Esophagus squamous epithelium (tissue), 5 donors: ENCODE results near the gene RAB37. TPM values are rescaled to one million over a fixed set of nuclear protein-coding genes. Genes with fewer than 3 reads are reported as not detected.

Experiments used
- DNase-seq: peaks from one replicate; lab custom pipeline; 2025; lab: John Stamatoyannopoulos, UW
- H3K27ac ChIP-seq, 4 donors: fragments of 200-600 bp; sonication (generic); one replicate each; pipeline ENCODE4 v1.5.1; 2016 to 2019; ENCODE audit warnings: mild to moderate bottlenecking in 1 of 4
- H3K27me3 ChIP-seq, 4 donors: fragments of 200-600 bp; sonication (generic); 1 replicate in 3 of 4; 2 replicates in 1 of 4; pipeline versions ENCODE4 v1.5.1 to v1.6.0; 2017 to 2021; ENCODE audit warnings: antibody characterized with exemption in 1 of 4
- H3K36me3 ChIP-seq, 3 donors: fragments of 200-600 bp; sonication (generic); one replicate each; pipeline ENCODE4 v1.5.1; 2016 to 2019
- H3K4me1 ChIP-seq, 3 donors: fragments of 200-600 bp; sonication (generic); one replicate each; pipeline ENCODE4 v1.5.1; 2017 to 2019
- H3K4me3 ChIP-seq, 4 donors: fragments of 200-600 bp; sonication (generic); 1 replicate in 3 of 4; 2 replicates in 1 of 4; pipeline ENCODE4 v1.5.1; 2016 to 2019; ENCODE audit warnings: mild to moderate bottlenecking in 2 of 4, moderate library complexity in 1 of 4
- H3K9me3 ChIP-seq, 3 donors: fragments of 200-600 bp; sonication (generic); one replicate each; pipeline ENCODE4 v1.5.1; 2016 to 2019
- POLR2A ChIP-seq, 4 donors: fragments of 450-650 bp; IDR thresholded peaks; one replicate each; pipeline ENCODE4 v1.6.1; 2017; ENCODE audit warnings: antibody characterized with exemption in 4 of 4, mild to moderate bottlenecking in 4 of 4, moderate library complexity in 3 of 4
- WGBS, 2 donors: methylation state at CpG; one replicate each; pipeline ENCODE4 v1.1.5; 2018; 5-methylcytosine and 5-hydroxymethylcytosine counted together
- intact Hi-C: fragments of 100-400 bp; cut with DNase I; formaldehyde crosslinking; loops from one replicate; pipeline ENCODE4 v1.15.0; 2022
- total RNA-seq, 4 donors: library from RNA; depleted of rRNA; stranded (reverse); fragments of >200 nt; gene quantifications; one replicate each; pipeline ENCODE4 v1.1.0, GENCODE V29; 2016
- TF ChIP-seq, protein P1 (sequence below), 6 experiments: fragments of 450-650 bp in 4 of 6; fragments of 200-600 bp in 2 of 6; sonication (generic) in 2 of 6; IDR thresholded peaks; one replicate each; pipeline ENCODE4 v1.5.1; 2016 to 2019; ENCODE audit warnings: antibody characterized with exemption in 6 of 6, mild to moderate bottlenecking in 4 of 6, moderate library complexity in 4 of 6
- donor health status: DM: yes; HTN: yes; CAD: no.

The RAB37 gene
- total RNA-seq, 4 donors from 2014 or later = 0.44 to 3.2 (median 1.6) TPM; not detected in 1

DNA sequence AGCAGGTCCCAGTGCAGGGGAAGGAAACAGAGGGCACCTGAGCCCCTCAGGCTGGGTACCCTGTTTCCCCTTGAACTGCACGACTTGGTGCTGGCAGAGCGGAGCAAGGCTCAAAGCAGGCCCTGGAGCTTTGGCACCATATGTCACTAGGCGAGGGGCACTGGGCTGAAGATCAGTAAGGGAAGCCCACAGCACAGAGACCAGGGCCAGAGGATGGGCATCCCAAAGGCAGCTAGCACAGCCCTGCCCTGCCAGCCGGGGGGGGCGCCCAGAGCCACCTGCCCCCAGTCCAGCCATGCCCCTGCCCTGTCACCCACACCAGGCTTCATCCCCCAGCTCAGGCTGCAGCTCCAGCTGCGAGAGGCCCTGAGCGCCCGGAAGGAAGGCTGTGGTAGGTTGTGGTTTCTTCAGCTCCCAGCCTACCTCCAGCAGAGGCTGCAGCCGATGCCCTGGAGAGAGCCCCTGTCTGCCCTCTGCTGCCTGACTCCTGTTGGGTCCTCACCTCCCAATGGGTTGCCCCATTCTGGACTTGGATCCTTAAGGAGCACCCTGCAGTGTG, 22.3 kb downstream of the RAB37 start:
- H3K27ac ChIP-seq = peak overlapping the region; percentile 87 to 96 (median 90)
- H3K36me3 ChIP-seq = peaks cover 0 to 37% (median 0%) of the 10 kb centered on the region in 3 donors
- H3K4me3 ChIP-seq = peak overlapping the region in 3 of 4 donors; percentile 23 to 47 (median 32)
- peaks cover 61 to 100% (median 75%) of the 10 kb centered on the region in 3 donors for H3K4me1 ChIP-seq
- WGBS, 2 donors = 40% methylated on average over 1 of the region's 9 CpGs; no CpG with 5 or more reads in 1 of the 2 donors
- no peaks in the 10 kb centered on the region for H3K9me3 ChIP-seq
- intact Hi-C loops = no loop called here
- H3K27me3 ChIP-seq = no peaks in the 10 kb centered on the region
- TF ChIP-seq, protein P1, sequence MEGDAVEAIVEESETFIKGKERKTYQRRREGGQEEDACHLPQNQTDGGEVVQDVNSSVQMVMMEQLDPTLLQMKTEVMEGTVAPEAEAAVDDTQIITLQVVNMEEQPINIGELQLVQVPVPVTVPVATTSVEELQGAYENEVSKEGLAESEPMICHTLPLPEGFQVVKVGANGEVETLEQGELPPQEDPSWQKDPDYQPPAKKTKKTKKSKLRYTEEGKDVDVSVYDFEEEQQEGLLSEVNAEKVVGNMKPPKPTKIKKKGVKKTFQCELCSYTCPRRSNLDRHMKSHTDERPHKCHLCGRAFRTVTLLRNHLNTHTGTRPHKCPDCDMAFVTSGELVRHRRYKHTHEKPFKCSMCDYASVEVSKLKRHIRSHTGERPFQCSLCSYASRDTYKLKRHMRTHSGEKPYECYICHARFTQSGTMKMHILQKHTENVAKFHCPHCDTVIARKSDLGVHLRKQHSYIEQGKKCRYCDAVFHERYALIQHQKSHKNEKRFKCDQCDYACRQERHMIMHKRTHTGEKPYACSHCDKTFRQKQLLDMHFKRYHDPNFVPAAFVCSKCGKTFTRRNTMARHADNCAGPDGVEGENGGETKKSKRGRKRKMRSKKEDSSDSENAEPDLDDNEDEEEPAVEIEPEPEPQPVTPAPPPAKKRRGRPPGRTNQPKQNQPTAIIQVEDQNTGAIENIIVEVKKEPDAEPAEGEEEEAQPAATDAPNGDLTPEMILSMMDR (IDR thresholded peaks at IDR 0.05) = no peak
- TF ChIP-seq POLR2A (IDR thresholded peaks at IDR 0.05) = no peak
- no peak for DNase-seq

DNA sequence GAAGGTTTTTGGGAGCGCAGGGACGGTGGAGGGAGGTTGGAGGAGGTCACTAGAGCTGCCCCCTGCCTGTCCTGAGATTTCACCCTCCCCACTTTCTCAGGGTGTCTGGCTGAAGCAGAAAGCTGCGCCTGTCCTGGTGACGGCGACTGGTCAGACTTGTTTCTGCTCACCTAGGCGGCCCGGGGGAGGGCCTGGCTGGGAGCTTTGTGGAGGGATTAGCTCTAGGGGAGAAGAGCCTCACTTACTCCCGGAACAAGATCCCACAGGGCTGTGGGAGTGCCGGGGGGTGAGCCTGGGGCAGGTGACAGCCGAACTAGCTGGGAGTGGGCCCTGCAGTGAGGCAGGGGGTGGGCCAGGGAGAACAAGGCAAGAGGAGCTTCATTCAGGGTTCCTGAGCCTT, 22.9 kb downstream of the RAB37 start:
- peaks cover 0 to 41% (median 0%) of the 10 kb centered on the region in 3 donors for H3K36me3 ChIP-seq
- H3K4me3 ChIP-seq = peak overlapping the region in 3 of 4 donors; percentile 23 to 47 (median 32)
- intact Hi-C loops = no loop called here
- WGBS, 2 donors = 16 to 75% methylated on average over 2 to 4 of the region's 10 CpGs
- peak overlapping the region; percentile 87 to 96 (median 90) for H3K27ac ChIP-seq
- no peak for DNase-seq
- peaks cover 56 to 98% (median 70%) of the 10 kb centered on the region in 3 donors for H3K4me1 ChIP-seq
- TF ChIP-seq, protein P1 (IDR thresholded peaks at IDR 0.05) = no peak
- no peak for TF ChIP-seq POLR2A (IDR thresholded peaks at IDR 0.05)
- H3K27me3 ChIP-seq = no peaks in the 10 kb centered on the region
- no peaks in the 10 kb centered on the region for H3K9me3 ChIP-seq

DNA sequence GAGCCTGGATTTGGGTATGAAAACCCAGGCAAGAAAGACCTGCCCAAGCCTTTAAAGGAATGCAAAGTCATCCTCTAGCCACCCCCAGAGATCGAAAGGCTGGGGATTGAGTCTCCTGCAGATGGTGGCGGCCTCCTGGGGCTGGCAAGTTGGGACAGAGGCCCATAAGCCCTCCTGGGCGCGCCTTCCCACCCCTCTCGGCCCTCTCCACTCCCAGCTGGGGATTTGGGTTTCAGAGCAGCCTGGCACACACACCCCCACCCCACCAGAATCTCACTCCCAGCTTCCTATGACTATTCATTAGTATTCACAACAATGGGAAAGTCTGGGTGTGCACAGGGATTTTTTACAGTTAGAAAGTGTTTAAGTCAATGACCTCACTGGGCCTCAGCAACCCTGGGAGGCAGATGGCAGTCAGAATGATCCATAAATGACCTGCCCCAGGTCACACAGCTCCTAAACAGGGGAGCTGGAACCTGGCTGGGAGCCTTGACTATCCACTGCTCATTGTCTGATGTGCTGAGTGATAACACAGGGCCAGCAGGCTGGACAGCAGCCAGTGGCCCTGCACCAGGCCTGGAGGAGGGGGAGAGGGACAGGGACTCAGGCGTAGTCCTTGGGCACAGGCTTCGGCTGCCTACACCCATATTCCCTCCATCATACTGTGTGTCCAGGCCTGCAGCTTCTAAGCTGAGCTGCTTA, 23.5 kb downstream of the RAB37 start:
- peaks cover 0 to 41% (median 0%) of the 10 kb centered on the region in 3 donors for H3K36me3 ChIP-seq
- peaks cover 55 to 96% (median 64%) of the 10 kb centered on the region in 3 donors for H3K4me1 ChIP-seq
- 41 to 68% methylated on average over 5 to 6 of the region's 7 CpGs for WGBS, 2 donors
- no peaks in the 10 kb centered on the region for H3K9me3 ChIP-seq
- no peak for TF ChIP-seq POLR2A (IDR thresholded peaks at IDR 0.05)
- TF ChIP-seq, protein P1 (IDR thresholded peaks at IDR 0.05) = no peak
- DNase-seq = no peak
- intact Hi-C loops = no loop called here
- peak overlapping the region in 3 of 4 donors; percentile 23 to 47 (median 32) for H3K4me3 ChIP-seq
- H3K27ac ChIP-seq = peak overlapping the region; percentile 87 to 96 (median 90)
- no peaks in the 10 kb centered on the region for H3K27me3 ChIP-seq

DNA sequence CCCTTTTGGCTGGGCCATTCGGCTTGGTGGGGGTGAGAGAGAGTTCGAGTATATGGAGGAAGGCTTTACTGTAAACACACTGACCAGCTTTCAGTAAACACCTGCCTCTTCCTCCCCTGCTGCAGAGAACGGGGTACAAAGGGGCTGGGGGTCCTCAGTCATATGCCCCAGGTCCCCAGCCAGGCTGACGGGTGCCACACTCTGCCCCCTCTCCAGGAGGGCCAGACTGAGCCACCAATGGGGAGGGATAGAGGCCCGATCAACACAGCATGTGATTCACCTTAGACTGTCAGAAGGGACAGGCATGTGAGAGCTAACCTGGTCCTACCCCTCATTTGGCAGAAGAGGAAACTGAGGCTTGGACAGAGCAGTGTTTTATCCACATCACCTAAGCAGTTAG, 24.4 kb downstream of the RAB37 start:
- DNase-seq = no peak
- peak overlapping the region in 2 of 4 donors; percentile 32 to 47 for H3K4me3 ChIP-seq
- H3K27me3 ChIP-seq = no peaks in the 10 kb centered on the region
- H3K9me3 ChIP-seq = no peaks in the 10 kb centered on the region
- 55 to 66% methylated on average over 4 to 5 of the region's 5 CpGs for WGBS, 2 donors
- intact Hi-C loops = no loop called here
- peaks cover 0 to 49% (median 0%) of the 10 kb centered on the region in 3 donors for H3K36me3 ChIP-seq
- H3K4me1 ChIP-seq = peaks cover 52 to 96% (median 62%) of the 10 kb centered on the region in 3 donors
- H3K27ac ChIP-seq = peak overlapping the region; percentile 87 to 96 (median 90)
- TF ChIP-seq, protein P1 (IDR thresholded peaks at IDR 0.05) = no peak
- TF ChIP-seq POLR2A (IDR thresholded peaks at IDR 0.05) = no peak

DNA sequence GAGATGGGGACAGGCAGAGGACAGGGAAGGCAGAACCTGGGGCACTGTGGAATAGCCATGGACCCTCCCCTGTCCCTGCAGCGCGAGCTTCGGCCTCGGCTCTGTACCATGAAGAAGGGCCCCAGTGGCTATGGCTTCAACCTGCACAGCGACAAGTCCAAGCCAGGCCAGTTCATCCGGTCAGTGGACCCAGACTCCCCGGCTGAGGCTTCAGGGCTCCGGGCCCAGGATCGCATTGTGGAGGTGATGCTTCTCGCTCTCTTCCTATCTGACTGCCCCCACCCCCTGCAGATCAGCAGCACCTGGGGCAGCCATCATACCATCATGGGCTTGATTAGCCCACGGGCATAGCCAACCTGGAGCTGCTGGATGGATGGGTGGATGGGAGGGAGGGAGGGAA, 24.9 kb downstream of the RAB37 start:
- Histone ChIP-seq H3K27me3 (no peaks in the 10 kb centered on the region), H3K4me3 (no peak overlapping the region), H3K27ac (peak overlapping the region; percentile 87 to 96 (median 90)), H3K4me1 (peaks cover 49 to 96% (median 58%) of the 10 kb centered on the region in 3 donors), H3K36me3 (peaks cover 0 to 54% (median 0%) of the 10 kb centered on the region in 3 donors), H3K9me3 (no peaks in the 10 kb centered on the region)
- no peak for DNase-seq
- intact Hi-C loops = no loop called here
- TF ChIP-seq, protein P1 (IDR thresholded peaks at IDR 0.05) = no peak
- no peak for TF ChIP-seq POLR2A (IDR thresholded peaks at IDR 0.05)
- WGBS, 2 donors = 95% methylated on average over 4 of the region's 11 CpGs; no CpG with 5 or more reads in 1 of the 2 donors
